Thyroid gland (tissue), 4 donors: Measurements from ENCODE around the gene GALNT2. TPM values are rescaled to one million over a fixed set of nuclear protein-coding genes. Genes with fewer than 3 reads are reported as not detected.

Source experiments
- DNase-seq, 2 donors: peaks; one replicate each; pipeline ENCODE4 v3.0.0-alpha.2; 2019
- H3K27ac ChIP-seq, 3 donors: fragments of 200-600 bp; sonication (generic); 1 replicate in 2 of 3; 2 replicates in 1 of 3; pipeline ENCODE4 v1.5.1; 2016 to 2019; ENCODE audit warnings: mild to moderate bottlenecking in 1 of 3, moderate library complexity in 1 of 3
- H3K27me3 ChIP-seq: fragments of 200-600 bp; sonication (generic); one replicate; pipeline ENCODE4 v1.5.1; 2019
- H3K36me3 ChIP-seq, 2 donors: fragments of 200-600 bp; sonication (generic); one replicate each; pipeline ENCODE4 v1.5.1; 2016 to 2019
- H3K4me1 ChIP-seq, 2 donors: fragments of 200-600 bp; sonication (generic); one replicate each; pipeline ENCODE4 v1.5.1; 2017 to 2019
- H3K4me3 ChIP-seq, 3 donors: fragments of 200-600 bp; sonication (generic); replicated peaks in 1 of 3; 1 replicate in 2 of 3; 2 replicates in 1 of 3; pipeline ENCODE4 v1.5.1; 2016; ENCODE audit warnings: mild to moderate bottlenecking in 1 of 3
- H3K9me3 ChIP-seq: fragments of 200-600 bp; sonication (generic); one replicate; pipeline ENCODE4 v1.5.1; 2017
- CTCF ChIP-seq, 6 experiments: fragments of 200-600 bp in 3 of 6; fragments of 450-650 bp in 3 of 6; sonication (generic) in 3 of 6; IDR thresholded peaks; one replicate each; pipeline ENCODE4 v1.5.1; 2016 to 2019; ENCODE audit warnings: antibody characterized with exemption in 6 of 6, mild to moderate bottlenecking in 2 of 6, inconsistent platforms in 1 of 6, moderate library complexity in 1 of 6
- POLR2A ChIP-seq, 2 donors: fragments of 450-650 bp; IDR thresholded peaks; one replicate each; pipeline ENCODE4 v1.6.1; 2017; ENCODE audit warnings: antibody characterized with exemption in 2 of 2, mild to moderate bottlenecking in 2 of 2, moderate library complexity in 1 of 2
- WGBS, 2 donors: methylation state at CpG; one replicate each; pipeline ENCODE4 v1.1.5; 2017; 5-methylcytosine and 5-hydroxymethylcytosine counted together
- intact Hi-C: fragments of 100-400 bp; cut with DNase I; formaldehyde crosslinking; loops from one replicate; pipeline ENCODE4 v1.15.1; 2023
- total RNA-seq, 4 donors: library from RNA; depleted of rRNA; stranded (reverse); fragments of >200 nt; gene quantifications; one replicate each; pipeline ENCODE4 v1.2.3, GENCODE V29; 2016

GALNT2 gene
- total RNA-seq, 4 donors from 2014 or later, result 26.2 to 48.9 (median 42.3) TPM

DNA sequence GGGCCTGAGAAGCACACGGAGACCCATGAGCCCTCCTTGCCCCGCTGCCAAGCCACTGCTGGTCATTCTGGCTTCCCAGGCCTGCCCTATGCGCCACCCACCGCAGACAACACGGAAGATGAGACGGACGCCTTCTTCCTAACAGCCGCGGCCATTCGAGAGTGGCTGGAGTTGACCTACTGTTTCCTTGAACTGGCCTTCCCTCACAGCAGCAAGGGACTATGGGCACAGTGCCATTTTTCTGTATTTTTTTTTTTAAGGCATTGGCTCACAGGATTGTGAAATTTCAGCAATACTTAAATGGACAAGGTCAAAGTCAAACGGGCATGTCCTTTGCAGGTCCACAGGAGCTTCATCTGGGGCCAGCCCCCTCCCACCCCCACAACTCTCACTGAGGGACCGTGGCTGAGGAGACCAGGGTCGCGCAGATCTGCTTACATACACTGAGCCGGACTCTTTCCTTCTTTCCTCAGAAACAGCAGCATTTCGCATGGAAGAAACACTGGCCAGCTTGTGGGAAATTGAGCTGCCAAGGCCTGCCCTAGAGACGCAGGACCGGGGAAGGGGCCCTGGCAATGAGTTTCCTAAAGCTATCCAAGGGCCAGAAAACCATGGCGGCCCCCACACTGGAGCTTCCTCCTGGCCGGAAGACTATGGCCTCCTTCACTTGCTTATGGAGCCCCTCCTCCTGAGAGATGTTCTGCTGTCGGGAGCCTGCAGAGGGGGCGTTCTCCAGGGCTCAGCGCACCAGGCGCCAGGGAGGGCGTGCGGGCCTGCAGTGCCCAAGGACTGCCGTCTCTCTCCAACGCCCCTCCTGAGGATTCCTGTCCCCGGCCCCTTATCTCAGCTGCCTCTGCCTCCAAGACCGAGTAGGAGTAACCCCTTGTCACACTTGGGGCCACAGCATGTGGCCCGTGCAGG lies 260.2 kb downstream of the GALNT2 start:
- H3K27ac ChIP-seq, result no peak overlapping the region
- H3K9me3 ChIP-seq, result no peaks in the 10 kb centered on the region
- WGBS, 2 donors, result 81 to 85% methylated on average over 26 to 27 of the region's 31 CpGs
- H3K4me1 ChIP-seq, result no peaks in the 10 kb centered on the region
- no peaks in the 10 kb centered on the region for H3K27me3 ChIP-seq
- no peaks in the 10 kb centered on the region for H3K36me3 ChIP-seq
- TF ChIP-seq POLR2A (IDR thresholded peaks at IDR 0.05) (no peak), CTCF (IDR thresholded peaks at IDR 0.05) (no peak)
- no peak for DNase-seq
- intact Hi-C loops, result no loop called here
- H3K4me3 ChIP-seq, result no peak overlapping the region

GRCh38 chr1:230327892-230328284 lies 260.9 kb downstream of the GALNT2 start:
- Histone ChIP-seq H3K4me1 (no peaks in the 10 kb centered on the region), H3K9me3 (no peaks in the 10 kb centered on the region), H3K27ac (no peak overlapping the region), H3K27me3 (no peaks in the 10 kb centered on the region), H3K36me3 (no peaks in the 10 kb centered on the region), H3K4me3 (no peak overlapping the region)
- 92% methylated on average over 9 of the region's 9 CpGs for WGBS, 2 donors
- intact Hi-C loops, result no loop called here
- no peak for DNase-seq
- no peak for TF ChIP-seq CTCF (IDR thresholded peaks at IDR 0.05)
- no peak for TF ChIP-seq POLR2A (IDR thresholded peaks at IDR 0.05)

DNA sequence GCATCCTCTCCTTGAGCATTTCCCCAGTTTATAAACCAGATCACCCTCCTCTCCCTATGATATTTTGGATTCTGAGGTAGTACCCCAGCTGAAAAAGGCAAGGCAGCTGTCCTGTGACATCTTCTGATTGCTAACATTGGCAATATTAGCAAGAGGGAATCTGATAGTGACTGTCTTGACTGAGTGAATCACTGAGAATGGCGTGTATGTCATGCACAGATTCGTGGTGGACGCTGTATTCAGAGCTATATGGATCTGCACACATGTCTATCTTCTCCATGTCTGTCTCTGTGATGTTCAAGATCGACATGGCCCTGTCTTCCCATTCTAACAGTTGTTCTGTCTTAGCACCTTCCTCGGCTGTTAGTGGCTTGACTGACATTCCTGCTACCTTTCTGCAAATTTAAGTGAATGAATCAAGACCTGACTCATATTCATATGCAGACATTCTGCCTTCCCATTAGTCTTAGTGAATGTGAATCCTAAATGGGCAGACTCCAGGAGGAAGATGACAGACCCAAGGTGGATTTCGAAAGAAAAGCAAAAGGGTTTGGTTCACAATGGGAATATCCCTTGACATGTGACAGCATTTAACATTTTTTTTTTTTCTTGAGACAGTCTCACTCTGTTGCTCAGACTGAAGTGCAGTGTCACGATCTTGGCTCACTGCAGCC lies 261.4 kb downstream of the GALNT2 start:
- H3K4me3 ChIP-seq, result no peak overlapping the region
- H3K27ac ChIP-seq, result no peak overlapping the region
- 90 to 96% methylated on average over 7 of the region's 7 CpGs for WGBS, 2 donors
- H3K9me3 ChIP-seq, result no peaks in the 10 kb centered on the region
- intact Hi-C loops, result no loop called here
- no peaks in the 10 kb centered on the region for H3K27me3 ChIP-seq
- H3K36me3 ChIP-seq, result no peaks in the 10 kb centered on the region
- TF ChIP-seq POLR2A (IDR thresholded peaks at IDR 0.05) (no peak), CTCF (IDR thresholded peaks at IDR 0.05) (no peak)
- DNase-seq, result no peak
- no peaks in the 10 kb centered on the region for H3K4me1 ChIP-seq

DNA sequence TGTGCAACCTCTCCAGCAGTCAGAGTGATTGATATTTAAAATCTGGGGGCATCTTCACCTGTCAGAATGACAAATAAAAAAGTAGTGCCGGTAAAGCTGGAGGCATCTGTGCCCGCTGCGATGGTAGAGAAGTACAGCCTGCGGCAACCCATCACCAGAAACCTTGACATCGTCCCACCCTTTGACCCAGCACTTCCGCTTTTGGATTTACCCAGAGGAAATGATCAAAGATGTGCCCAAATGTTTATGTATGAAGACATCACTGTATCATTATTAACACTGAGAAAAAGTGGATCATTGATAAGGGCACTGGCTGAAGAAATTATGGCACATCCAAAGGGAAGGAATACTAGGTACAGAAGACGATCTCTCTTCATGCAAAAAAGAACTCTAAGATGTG lies 263.1 kb downstream of the GALNT2 start:
- no peaks in the 10 kb centered on the region for H3K9me3 ChIP-seq
- H3K27me3 ChIP-seq, result no peaks in the 10 kb centered on the region
- WGBS, 2 donors, result 91 to 94% methylated on average over 7 of the region's 7 CpGs
- TF ChIP-seq CTCF (IDR thresholded peaks at IDR 0.05), result no peak
- no peak for TF ChIP-seq POLR2A (IDR thresholded peaks at IDR 0.05)
- intact Hi-C loops, result no loop called here
- no peak for DNase-seq
- no peak overlapping the region for H3K27ac ChIP-seq
- H3K4me3 ChIP-seq, result no peak overlapping the region
- no peaks in the 10 kb centered on the region for H3K36me3 ChIP-seq
- H3K4me1 ChIP-seq, result no peaks in the 10 kb centered on the region
